NCI-H1694 treated with DMSO at 0.1 percent for 48 hours (cell line): ENCODE data around the gene RASSF4.
A peak's percentile ranks its signal among the peaks of the same experiment; 100 is the strongest.

Source experiments
- DNase-seq: peaks from one replicate; lab custom pipeline; 2025; lab: John Stamatoyannopoulos, UW

Gene RASSF4, protein sequence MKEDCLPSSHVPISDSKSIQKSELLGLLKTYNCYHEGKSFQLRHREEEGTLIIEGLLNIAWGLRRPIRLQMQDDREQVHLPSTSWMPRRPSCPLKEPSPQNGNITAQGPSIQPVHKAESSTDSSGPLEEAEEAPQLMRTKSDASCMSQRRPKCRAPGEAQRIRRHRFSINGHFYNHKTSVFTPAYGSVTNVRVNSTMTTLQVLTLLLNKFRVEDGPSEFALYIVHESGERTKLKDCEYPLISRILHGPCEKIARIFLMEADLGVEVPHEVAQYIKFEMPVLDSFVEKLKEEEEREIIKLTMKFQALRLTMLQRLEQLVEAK

DNA sequence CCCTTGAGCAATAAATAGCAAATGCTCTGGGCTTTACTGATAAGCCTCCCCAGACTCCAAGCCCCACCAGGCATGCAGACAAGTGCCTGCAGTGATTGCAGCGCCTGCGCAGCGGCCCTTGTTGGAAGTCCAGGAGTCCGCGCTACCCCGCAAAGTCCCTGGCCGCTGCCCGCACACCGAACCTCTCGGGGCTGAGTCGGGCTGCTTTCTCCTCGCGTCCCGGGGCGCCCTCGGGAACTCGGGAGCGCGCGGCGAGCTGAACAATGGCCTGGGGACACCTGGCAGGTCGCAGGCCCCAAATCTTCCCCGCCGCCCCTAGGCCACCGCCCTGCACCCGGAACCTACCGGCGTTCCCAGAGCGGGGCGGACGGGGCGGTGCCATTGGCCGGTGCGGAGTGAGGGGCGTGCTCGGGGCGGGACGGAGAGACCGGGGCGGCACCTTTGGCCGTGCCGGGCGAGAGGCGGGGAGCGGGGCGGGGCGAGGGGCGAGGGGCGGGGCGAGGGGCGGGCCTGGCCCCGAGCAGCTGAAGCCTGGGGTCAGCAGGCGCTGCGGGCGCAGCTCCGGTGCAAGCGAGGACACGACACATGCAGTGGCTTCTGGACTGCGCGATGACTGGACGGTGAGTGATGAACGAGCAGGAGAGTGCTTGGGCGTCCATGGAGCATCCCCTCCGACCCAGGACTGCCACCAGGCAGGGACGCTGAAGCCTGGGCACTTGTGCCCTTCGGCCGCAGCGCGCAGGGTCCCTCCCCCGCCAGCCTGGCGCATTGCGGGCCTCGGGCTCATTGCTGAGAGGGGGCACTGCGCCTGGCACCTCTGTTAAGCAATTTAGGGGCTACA lies at the start of gene RASSF4:
TSS of gene RASSF4 (plus strand) at position 556 of the 841 bp plus-strand sequence. CDS start 10,401 bp downstream, outside the sequence.
- peak; percentile 27 for DNase-seq

DNA sequence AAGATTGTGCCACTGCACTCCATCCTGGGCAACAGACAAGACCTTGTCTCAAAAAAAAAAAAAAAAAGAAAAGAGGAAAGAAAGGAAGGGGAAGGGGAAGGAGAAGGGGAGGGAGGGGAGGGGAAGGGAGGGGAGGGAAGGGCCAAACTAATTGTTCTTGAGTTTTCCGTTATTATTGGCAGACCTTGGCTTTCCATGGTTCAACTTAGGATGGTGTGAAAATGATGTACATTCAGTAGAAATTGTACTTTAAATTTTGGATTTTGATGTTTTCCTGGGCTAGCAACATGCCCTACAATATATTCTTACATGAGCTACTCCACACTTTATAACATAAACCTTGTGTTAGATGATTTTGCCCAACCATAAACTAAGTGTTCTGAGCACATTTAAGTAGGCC lies 49.7 kb upstream of the RASSF4 start:
- no peak for DNase-seq

DNA sequence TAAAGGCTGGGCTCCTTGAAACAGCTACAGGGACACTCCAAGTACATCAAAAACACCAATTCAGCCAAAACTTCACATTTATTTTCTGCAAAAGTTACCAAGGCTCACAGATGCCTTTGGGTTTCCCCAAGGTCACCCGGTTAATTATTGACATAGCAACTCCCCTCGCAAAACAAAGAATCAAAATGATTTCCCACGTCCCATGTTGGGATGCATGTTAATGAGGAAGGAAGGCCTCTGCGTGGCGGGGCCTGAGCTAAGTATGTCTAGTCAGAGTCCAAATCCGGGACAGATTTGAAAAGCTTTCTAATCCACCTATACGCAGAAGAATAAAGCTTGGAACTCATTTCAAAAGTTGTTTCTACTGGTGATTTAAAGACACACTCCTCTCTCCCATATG lies 49.0 kb upstream of the RASSF4 start:
- DNase-seq: no peak

DNA sequence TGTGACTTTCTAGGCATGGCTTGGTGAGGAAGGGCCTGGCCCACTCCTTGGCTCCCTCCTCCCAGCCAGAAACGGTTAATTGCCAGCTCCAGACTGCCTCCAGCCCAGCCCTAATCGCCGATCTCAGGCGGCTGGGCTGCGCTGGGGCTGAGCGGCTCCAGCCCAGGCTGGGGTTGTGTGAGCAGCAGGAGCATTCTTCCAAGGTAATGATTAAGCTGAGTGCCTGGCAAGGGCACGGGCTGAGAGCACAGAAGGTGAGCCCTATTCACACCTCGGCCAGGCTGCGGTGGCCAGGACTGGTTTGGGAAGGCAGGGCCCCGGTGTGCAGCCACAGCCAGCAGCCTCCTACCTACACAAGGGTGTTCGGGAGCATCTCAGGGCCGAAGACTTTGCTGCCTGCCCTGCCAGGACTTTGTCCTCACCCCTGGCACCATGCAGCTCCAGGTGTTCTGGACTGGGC lies 48.5 kb upstream of the RASSF4 start, which contains the start of gene TMEM72:
TSS of gene TMEM72 (plus strand) at position 257 of the 460 bp plus-strand sequence. CDS start at position 433, 176 bp downstream.
- DNase-seq: no peak

DNA sequence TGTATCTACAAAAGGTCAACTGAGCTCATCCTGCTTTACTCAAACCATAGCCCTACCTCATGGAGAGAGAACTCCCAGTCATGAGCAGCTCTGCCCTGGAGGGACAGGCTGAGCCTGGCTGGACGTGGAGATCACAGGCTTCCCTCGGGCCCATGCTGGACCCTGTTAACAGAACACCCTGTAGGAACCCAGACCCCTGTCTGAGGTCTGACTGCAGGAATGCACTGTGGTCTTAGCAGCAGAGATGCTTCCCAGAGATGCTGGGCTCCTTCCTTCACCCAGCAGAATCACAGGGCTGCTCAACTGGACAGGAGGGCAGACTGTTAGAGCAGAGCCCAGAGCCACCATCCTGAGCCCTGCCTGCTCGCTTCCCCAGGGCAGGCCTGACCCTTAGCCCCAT lies 47.7 kb upstream of the RASSF4 start:
- DNase-seq: no peak

DNA sequence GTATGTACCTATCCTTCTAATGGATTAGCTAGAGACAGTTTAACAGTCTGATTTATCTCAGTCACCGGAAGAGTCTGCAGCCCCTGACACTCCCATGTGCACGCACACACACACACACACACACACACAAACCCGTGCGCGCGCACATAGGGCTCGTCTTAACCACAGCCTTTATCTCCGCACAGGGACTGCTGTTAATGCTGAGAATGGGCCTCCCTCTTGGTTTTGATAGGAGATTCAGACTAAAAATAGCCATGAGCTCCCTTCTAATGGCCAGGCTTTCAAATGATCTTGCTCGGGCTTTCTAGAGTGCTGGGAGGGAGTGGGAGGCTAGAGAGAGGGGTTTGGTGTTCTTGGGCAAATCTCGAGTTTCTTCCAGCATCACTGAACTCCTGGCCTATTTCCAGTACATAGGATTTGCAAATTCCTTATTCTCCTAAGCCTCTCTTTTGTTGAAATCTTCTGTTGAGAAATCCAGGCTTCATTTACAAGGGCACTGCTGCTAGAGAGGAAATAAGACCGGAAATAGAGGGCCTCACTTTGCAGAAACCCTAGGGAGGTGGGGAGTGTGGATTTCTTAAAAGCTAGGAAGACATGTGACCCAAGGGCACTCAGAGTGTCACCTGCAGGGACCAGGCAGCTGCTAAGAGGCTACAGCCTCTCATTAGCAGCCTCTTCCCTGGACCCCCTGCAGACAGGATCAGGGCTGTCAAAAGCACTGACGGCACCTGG lies 46.1 kb upstream of the RASSF4 start:
- DNase-seq: no peak

DNA sequence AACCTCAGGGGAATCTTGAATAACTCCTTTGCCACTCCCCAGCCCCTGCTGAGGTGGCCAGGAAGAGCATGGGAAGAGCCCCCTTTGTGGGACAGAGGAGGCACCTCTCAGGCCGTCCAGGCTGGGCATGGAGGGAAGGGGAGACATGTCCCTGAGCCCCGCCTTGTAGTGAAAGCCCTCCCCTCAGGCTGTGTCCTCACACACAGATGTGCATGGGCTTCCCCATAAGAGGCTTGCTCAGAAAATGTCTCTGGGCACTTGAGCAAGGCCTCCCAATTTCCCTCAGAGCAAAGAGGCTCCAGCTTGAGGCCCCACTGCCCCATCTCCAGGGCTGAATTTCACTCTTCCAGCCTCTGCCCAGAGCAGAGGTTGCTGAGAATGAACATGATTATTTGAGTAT lies 44.7 kb upstream of the RASSF4 start:
- no peak for DNase-seq

DNA sequence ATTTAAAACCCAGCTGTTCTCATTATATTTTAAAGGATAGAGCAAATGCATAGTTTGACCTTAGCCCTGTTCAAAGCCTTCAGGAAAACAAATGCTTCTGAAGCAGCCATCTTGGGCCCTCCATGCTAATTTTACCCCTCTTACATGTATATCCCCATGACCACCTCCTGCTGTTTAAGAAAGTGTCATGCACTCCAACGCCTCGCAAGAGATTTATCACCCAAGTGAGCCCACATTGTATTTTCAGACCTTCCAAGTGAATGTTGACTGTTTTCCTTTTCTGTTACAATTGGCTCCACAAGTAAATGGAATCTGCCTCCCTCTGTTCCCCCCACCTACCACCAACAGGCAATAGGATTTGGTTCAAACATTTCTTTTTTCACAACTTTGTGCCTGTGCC lies 43.2 kb upstream of the RASSF4 start:
- no peak for DNase-seq

DNA sequence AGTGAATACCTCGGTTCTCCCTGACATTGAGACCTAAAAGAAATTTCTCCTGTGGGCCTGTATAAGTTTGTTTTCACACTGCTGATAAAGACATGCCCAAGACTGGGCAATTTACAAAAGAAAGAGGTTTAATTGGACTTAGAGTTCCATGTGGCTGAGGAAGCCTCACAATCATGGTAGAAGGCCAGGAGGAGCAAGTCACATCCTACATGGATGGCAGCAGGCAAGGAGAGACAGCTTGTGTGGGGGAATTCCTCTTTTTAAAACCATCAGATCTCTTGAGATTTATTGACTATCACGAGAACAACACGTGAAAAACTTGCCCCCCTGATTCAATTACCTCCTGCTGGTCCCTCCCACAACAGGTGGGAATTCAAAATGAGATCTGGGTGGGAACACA lies 41.8 kb upstream of the RASSF4 start:
- no peak for DNase-seq

DNA sequence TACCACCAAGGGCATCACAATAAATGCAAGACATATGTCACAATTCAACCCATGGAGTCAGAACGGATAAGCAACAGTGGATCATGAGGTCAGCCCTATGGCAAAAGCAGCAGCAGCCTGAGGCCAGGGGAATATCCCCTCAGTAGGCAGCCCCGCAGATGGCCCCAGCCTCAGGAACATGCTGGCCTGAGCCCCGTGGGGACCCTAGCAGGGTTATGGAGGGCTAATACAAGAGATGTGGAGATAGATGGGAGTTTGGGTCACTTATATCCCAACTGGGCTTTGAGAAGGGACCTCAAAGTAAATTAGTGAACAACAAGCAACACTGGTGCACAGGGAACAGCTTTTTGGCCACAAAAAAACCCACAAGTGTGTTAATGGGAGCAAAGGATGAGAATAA lies 39.4 kb upstream of the RASSF4 start:
- no peak for DNase-seq

DNA sequence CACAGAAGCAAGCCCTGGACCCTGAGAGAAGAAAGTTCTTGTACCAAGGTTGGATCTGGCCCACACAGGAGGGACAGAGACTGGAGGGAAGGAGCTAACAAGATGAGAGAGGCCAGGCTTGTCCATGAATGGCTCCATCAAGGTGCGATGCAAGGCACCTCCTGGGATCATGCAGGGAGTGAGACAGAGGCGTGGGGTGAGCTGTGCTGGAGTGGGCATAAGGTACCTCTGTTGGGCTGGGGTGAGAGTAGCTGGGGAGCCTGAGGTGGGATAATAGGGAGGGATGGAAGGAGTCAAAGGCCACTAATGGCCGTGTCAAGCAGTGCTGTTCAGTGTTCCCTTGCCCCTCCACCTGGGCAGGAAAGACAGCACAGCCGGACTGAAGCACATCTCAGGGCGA lies 38.5 kb upstream of the RASSF4 start:
- DNase-seq: no peak

DNA sequence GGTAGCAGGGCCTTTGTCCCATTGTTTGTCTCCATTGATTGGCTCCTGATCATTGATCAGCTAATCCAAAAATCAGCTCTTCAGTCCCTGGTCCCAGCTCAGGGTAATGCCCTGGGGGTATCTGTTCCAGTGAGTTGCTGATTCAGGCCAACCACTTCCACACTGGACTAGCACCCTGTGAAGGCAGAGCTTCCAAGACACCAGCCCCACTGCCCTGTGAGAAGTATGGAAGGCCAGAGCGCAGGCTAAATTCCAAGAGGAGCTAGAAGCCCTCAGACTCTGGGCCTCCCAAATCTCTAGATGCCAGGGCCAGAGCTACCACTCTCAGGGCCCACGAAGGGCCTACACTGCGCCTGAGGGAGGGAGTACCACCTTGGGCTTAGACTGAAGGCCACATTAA lies 38.1 kb upstream of the RASSF4 start:
- no peak for DNase-seq

DNA sequence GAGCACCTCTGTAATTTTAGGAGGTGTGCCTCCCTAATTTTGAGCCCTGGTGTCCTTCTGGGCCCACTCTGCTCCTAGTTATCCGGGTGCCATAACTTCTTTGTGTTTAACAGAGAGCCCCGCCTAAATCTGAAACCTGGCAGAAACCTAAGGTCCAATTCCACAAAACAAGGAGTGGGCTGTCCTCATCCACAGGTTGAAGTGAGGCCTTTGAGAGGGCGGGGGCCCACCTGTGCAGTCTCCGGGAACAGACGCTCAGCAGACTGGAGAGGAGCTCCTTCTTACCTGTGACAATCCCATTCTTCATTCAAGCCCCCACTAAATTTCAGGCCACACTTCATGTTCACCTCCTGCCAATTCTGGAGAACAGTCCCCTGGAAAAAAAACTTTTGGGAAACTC lies 37.6 kb upstream of the RASSF4 start:
- DNase-seq: no peak

DNA sequence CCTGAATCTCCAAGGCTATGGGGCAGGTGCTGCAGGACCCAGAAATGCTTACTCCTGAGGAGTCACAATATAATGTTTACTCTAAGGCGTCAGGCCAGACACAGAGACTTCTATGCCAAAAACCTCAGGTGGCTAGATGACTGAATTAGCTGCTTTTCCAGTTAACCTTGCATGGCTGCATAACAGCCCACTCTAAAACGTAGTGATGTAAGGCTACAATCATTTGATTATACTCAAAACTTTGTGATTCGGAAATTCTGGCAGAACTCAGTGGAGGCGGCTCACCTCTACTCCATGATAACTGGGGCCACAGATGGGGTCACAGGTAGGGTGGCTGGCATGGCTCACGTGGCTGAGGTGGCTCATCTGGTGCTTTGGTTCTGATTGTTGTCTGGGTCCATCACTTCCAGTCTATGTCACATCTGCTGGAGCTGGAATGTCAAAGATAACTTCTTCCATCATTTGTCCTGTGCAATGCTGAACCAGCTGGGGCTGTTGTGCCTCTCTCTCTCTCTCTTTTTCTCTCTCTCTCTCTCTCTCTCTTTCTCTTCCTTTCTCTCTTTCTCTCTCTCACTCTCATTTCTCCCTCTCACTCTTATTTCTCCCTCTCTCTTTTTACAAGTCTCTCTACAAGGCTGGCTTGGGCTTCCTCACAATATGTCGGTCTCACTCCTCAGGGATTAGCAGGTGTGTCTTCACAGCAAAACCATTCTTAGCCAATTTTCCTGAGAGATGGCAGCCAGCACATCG lies 36.6 kb upstream of the RASSF4 start:
- DNase-seq: no peak

DNA sequence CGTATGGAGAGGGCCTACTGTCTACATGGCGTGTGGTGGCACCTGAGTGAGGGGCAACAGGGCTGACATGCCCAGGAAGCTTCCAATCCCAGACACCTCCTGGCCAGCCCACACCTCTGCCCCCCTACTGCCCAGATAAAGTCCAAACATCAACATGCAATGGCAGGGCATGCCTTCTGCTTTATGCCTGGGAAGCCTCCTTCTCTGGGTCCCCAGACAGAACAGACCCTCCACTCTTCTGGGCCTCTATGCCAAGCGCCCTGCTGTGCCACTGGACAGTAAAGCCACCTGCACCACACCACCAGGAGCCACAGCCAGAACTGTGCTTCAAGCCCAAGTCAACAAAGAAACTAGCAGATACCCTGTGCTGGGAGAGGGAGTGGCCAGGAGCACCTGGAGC lies 36.0 kb upstream of the RASSF4 start:
- no peak for DNase-seq

DNA sequence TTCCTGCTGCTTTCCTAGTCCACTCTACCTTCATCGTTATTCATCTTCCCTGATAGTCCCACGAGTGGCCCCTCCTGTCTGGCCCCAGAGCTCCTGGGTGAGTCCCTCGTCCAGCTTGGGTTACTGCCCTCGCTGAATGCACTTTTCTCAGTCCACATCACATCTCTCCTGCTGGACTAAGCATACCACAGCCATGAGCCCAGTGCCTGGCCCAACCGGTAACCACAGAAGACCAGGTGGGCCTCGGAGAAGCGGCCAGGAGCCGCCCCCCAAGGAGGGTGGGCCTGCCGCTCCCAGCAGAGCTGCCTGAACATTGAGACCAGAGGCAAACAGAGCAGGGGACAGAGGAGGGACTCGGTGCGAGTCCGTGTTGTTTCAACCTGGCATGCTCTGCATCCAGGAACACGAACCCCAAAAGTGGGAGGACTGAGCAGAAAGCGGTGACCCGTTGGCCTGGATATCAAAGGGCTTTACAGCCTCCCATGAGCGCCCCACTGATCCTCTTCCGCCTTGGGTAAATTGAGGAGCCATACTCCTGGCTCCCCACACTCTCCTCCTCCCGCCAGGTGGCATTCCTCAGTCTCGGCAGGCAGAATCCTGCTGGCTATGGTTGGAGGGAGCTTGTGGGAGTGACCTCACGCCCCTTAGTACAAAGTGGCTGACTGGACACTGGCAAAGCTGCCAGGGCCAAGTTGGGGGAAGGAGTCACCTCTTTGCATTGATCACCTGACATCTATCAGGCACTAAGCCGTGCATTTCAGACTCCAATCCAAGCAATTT lies 35.2 kb upstream of the RASSF4 start:
- DNase-seq: no peak

DNA sequence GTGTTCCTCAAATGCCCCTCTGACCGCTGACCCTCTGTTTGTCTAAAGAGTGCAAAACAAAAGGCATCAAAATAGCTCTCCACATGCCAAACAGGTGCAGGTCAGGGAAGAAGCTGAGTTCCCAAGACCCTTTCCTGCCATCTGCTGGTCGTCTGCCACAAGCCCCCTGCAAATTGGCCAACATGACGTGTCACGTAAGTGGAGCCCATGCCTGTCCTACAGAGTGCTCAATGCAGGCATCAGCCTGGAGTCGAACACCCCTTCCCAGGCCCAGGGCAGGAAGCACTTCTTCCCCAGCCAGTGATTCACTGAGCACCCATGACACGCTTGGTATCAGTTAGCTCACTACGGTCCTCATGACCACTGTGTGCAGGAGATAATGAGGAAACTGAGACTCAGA lies 34.4 kb upstream of the RASSF4 start:
- DNase-seq: peak; percentile 12

DNA sequence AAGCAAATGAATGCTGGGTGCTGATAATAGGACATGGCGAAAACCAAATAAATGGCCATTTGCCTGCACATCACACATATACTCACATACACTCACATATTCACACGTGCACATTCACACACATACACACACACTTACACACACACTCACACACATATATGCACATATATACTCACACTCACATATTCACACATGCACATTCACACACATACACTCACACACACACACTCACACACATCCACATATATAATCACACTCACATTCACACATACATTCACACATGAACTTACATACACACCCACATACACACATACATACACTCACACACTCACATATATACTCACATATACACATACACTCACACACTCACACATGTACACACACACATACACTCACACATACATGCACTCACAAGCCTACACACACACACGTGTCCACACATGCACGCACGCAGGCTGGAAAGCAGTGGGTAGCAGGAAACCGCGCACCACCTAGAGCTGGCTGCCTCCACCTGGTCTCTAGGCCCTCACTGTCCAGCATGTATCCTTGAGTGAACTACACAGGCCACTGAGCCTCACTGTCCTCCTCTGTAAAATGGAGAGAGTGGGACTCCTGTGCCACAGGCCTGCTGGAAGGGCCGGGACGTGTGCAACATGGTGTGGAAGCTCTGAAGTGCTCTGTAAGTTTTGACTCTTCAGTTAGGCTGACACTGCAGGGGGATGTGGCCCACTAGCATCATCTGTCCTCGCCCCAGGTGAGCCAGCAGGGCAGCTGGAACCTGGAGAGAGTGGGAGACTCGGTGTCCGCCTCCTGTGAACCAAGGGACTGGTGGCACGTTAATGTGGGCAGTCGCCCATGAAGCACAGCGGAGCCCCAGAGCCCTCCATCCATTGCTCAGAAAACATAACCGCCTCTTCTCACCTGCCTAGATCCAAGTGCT lies 33.5 kb upstream of the RASSF4 start:
- DNase-seq: no peak

DNA sequence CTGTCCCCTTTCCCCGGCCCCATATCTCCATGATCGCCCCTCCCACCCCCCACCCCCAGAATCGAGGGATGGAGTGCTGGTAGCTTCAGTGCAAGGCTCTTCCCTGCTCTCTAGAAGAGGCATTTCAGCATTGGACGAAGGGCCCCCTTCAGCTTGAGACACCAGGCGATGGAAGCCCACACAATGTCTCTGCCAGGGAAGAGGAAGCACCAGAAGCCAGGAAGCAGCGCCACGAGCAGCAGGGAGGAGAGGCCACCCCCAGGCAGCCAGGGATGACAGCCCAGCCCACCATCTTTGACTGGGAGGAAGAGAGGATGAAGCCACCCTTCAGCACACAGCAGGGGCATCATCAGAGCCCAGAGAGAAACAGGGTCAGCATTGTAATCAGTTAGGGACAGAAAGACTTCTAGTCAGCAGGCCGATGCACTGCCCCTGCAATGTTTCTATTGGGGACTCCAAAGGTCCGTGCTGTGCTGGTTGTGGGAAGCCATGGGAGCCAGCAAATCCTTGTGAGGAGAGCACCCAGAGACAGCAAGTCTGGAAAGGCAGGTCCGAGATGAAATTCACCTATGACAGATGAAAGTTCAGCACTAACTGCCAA lies 32.8 kb upstream of the RASSF4 start:
- DNase-seq: no peak
